ENCODE measurements around the gene ATP8A1.

GRCh38 chr4:42658261-42658660 is 1.4 kb upstream of the ATP8A1 start:
- TF ChIP-seq CTCF (IDR thresholded peaks at IDR 0.05) (no peak), REST (IDR thresholded peaks at IDR 0.05; ENCODE audit: insufficient read depth in 1 of 2, low read depth in 2 of 2, low read length in 1 of 2) (no peak)
